ENCODE results near the gene ASPN. TPM values are rescaled to one million over a fixed set of nuclear protein-coding genes. Genes with fewer than 3 reads are reported as not detected.

Gene ASPN
- total and polyA plus RNA-seq, 8 donors, result 0.51 to 16.5 (median 1.8) TPM

DNA sequence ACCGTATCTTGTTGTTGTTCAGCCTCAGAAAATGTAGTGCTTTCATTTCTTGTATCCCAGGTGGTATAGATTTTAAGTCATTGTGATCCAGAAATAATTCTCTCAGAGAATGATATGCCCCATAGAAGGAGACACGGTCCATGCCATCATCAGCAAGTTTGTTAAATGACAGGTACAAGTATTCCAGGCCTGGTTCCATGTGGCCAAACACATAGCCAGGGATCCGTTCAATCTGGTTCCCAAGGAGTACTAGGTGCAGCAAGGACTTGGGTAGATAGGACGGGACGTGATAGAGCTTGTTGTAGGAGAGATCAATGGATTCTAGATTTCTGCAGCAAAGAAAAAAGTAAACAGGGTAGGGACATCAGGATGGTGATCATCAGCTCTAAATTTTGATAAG is 18.4 kb upstream of the ASPN start:
- no peaks in the 10 kb centered on the region for H3K27me3 ChIP-seq
- TF ChIP-seq, protein P1, sequence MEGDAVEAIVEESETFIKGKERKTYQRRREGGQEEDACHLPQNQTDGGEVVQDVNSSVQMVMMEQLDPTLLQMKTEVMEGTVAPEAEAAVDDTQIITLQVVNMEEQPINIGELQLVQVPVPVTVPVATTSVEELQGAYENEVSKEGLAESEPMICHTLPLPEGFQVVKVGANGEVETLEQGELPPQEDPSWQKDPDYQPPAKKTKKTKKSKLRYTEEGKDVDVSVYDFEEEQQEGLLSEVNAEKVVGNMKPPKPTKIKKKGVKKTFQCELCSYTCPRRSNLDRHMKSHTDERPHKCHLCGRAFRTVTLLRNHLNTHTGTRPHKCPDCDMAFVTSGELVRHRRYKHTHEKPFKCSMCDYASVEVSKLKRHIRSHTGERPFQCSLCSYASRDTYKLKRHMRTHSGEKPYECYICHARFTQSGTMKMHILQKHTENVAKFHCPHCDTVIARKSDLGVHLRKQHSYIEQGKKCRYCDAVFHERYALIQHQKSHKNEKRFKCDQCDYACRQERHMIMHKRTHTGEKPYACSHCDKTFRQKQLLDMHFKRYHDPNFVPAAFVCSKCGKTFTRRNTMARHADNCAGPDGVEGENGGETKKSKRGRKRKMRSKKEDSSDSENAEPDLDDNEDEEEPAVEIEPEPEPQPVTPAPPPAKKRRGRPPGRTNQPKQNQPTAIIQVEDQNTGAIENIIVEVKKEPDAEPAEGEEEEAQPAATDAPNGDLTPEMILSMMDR (IDR thresholded peaks at IDR 0.05), result no peak
- no peaks in the 10 kb centered on the region for H3K4me1 ChIP-seq
- H3K9me3 ChIP-seq, result no peaks in the 10 kb centered on the region
- no peak overlapping the region for H3K27ac ChIP-seq
- intact Hi-C loops (cut with DNase I), result no loop called here
- WGBS, 2 donors, result 92 to 95% methylated on average over 5 of the region's 5 CpGs
- DNase-seq, result no peak
- ATAC-seq, result no peak
- H3K4me3 ChIP-seq, result no peak overlapping the region
- FAIRE-seq, result no peak
- no peaks in the 10 kb centered on the region for H3K36me3 ChIP-seq

DNA sequence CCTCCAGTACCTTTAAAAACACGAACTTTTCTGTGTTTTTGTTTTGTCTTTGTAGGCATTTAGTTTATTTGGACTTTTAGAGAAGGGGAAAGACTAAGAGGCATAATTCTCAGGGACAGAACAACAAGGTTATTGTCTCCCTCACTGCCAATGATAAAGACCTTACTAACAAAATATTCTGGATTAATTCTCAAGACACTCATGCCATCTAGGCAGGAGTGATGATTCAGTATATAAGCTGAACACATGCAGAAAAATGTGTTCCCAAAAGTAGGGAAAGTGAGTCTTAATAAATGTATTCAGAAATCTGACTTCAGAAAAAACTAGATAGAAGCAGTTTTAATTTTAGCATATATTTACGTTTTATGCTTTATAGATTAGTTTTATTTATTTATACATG is 17.4 kb upstream of the ASPN start:
- no peak overlapping the region for H3K4me3 ChIP-seq
- intact Hi-C loops (cut with DNase I), result no loop called here
- H3K27me3 ChIP-seq, result no peaks in the 10 kb centered on the region
- FAIRE-seq (no peak), ATAC-seq (no peak), DNase-seq (no peak)
- TF ChIP-seq, protein P1 (IDR thresholded peaks at IDR 0.05), result no peak
- H3K4me1 ChIP-seq, result no peaks in the 10 kb centered on the region
- H3K36me3 ChIP-seq, result no peaks in the 10 kb centered on the region
- H3K9me3 ChIP-seq, result no peaks in the 10 kb centered on the region
- no peak overlapping the region for H3K27ac ChIP-seq
- 26 to 66% methylated on average over 2 of the region's 2 CpGs for WGBS, 2 donors

DNA sequence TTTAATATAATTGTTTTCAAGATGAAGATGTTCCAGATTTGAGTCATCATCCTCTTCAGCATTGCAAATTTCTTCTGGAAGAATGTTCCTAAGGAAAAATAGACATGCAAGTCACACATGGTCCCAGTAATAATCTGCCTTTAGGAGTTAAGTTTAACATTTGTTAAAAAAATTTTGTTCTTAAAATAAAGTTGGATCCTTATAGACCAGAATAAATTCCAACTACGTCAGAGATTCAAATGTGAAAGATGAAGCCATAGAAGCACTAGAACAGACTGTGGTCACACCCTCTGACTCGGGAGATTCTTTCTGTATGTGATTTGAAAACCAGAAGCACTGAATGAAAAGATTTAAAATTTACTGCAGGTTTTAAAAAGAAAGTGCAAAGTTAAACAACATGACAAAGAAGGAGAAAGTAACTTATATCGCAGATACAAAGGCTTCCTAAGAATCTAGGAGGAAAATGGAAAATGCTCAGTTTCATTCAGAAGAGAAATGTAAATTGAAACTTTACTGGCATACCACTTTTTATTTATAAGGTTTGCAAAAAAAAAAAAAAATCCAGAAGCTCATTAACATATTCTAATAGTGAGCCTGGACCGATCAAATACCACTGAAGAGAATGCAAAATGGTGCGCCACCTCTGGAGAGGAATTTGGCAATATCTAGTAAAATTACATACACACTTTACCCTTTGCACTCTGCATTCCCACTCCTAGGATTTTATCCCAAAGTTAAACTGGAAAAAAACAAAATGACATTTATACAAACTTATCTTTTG is 14.3 kb upstream of the ASPN start:
- DNase-seq, result no peak
- no peak for ATAC-seq
- intact Hi-C loops (cut with DNase I), result no loop called here
- TF ChIP-seq, protein P1 (IDR thresholded peaks at IDR 0.05), result no peak
- H3K27ac ChIP-seq, result no peak overlapping the region
- no peaks in the 10 kb centered on the region for H3K9me3 ChIP-seq
- FAIRE-seq, result no peak
- no peaks in the 10 kb centered on the region for H3K27me3 ChIP-seq
- no peak overlapping the region for H3K4me3 ChIP-seq
- H3K36me3 ChIP-seq, result no peaks in the 10 kb centered on the region
- H3K4me1 ChIP-seq, result no peaks in the 10 kb centered on the region
- WGBS, 2 donors, result 93 to 94% methylated on average over 5 of the region's 5 CpGs

DNA sequence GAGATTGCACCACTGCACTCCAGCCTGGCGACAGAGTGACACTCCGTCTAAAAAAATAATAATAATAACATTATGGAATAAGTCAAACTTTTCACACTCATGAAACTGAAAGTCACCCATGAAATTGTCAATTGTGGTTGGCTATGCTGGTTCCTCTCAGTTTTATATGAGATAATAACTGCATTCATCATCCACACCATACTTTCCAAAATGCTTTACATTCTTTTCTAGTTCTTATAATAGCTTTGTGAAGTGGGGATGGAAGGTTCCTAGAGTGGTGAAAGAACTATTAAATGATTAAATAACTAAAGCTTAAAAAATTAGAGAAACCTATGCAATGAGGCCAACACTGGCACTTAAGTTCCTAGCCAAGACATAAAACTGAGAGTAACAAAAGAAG is 12.6 kb upstream of the ASPN start:
- Histone ChIP-seq H3K36me3 (no peaks in the 10 kb centered on the region), H3K4me1 (no peaks in the 10 kb centered on the region), H3K27me3 (no peaks in the 10 kb centered on the region), H3K27ac (no peak overlapping the region), H3K4me3 (no peak overlapping the region), H3K9me3 (no peaks in the 10 kb centered on the region)
- FAIRE-seq (no peak), DNase-seq (no peak), ATAC-seq (no peak)
- WGBS, 2 donors, result 96 to 98% methylated on average over 2 of the region's 2 CpGs
- intact Hi-C loops (cut with DNase I), result no loop called here
- TF ChIP-seq, protein P1 (IDR thresholded peaks at IDR 0.05), result no peak

DNA sequence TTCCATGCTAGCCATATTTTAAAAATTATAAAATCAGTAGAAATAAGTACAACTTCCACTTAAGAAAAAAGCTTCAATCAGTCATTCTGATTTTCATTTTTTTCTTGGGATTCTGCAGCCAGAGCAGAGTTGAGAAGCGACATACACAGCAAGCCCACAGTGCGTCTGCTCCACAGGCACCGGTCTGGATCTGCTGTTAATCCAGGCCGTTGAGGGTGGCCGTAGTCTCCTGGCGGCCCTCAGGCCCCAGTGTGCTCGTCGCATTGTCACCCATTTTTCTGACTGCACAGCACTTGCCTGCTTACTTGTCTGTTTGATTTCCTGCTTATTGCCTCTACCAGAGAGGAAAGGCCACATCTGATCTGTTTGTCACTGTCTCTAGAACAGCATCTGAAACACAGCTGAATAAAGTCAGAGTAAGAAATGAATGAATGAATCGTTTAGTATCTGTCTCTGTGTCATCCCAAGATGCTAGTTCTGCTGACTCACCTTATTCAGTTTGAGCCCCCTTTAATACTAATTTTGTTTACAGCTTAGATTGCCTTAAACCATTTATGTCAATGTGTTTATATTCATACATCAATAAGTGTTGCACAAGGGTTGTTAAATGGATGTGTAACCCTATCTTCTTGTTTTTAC is 11.6 kb upstream of the ASPN start:
- Histone ChIP-seq H3K27ac (no peak overlapping the region), H3K4me1 (no peaks in the 10 kb centered on the region), H3K4me3 (no peak overlapping the region), H3K27me3 (no peaks in the 10 kb centered on the region), H3K36me3 (no peaks in the 10 kb centered on the region), H3K9me3 (no peaks in the 10 kb centered on the region)
- no peak for DNase-seq
- whole genome bisulfite sequencing, 2 donors, result 88 to 90% methylated on average over 9 of the region's 9 CpGs
- TF ChIP-seq, protein P1 (IDR thresholded peaks at IDR 0.05), result no peak
- intact Hi-C loops (cut with DNase I), result no loop called here
- no peak for FAIRE-seq
- ATAC-seq, result no peak
